ENCODE measurements around the gene CORO7.

GRCh38 chr16:4412159-4412558 lies 4.2 kb downstream of the CORO7 start:
- TF ChIP-seq CTCF (IDR thresholded peaks at IDR 0.05; ENCODE audit: low read depth, low read length) (no peak), POLR2A (IDR thresholded peaks at IDR 0.05; ENCODE audit: extremely low read depth, insufficient read length) (no peak), MYC (IDR thresholded peaks at IDR 0.05; ENCODE audit: low read depth, low read length) (no peak)
- TF ChIP-seq, protein P1, sequence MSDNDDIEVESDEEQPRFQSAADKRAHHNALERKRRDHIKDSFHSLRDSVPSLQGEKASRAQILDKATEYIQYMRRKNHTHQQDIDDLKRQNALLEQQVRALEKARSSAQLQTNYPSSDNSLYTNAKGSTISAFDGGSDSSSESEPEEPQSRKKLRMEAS (IDR thresholded peaks at IDR 0.05; ENCODE audit: low read depth, low read length), result no peak

Measured in NB4 (cell line).